Uterus (tissue), 2 donors: ENCODE measurements around the gene PRIMPOL.

Experiments
- POLR2A ChIP-seq, 2 donors: fragments of 450-650 bp; IDR thresholded peaks; one replicate each; pipeline ENCODE4 v1.6.1; 2016; ENCODE audit warnings: antibody characterized with exemption in 2 of 2, mild to moderate bottlenecking in 1 of 2, moderate library complexity in 1 of 2
- TF ChIP-seq, protein P1 (sequence below), 4 experiments: fragments of 200-600 bp in 2 of 4; fragments of 450-650 bp in 2 of 4; sonication (generic) in 2 of 4; IDR thresholded peaks; one replicate each; pipeline ENCODE4 v1.5.1; 2016 to 2019; ENCODE audit warnings: antibody characterized with exemption in 4 of 4, mild to moderate bottlenecking in 2 of 4, moderate library complexity in 1 of 4

DNA sequence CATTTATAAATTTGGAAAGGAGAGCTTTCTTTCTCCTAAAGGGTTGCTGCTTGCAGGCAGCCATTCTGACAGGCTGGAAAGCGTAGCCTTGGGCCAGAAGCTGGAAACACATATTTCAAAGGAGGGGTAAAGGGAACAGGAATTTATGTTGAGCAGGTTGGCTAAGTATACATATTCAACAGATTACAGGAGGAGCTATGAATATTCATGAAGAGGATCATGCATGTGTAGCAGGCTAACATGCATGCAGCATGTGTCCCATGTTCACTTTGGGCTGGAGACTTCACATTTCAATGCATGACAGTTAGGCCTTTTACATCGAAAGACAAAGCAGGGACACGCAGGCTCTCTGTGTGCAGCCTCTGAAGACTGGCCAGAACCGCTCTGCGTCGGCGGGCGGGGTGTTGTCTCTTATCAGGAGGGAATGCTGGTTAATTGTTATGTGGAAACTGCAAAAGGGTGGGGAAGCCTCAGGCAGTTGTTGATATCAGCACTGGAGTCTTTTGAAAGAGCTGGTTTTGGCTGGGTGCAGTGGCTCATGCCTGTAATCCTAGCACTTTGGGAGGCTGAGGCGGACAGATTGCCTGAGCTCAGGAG, 31.8 kb upstream of the PRIMPOL start:
- TF ChIP-seq, protein P1, sequence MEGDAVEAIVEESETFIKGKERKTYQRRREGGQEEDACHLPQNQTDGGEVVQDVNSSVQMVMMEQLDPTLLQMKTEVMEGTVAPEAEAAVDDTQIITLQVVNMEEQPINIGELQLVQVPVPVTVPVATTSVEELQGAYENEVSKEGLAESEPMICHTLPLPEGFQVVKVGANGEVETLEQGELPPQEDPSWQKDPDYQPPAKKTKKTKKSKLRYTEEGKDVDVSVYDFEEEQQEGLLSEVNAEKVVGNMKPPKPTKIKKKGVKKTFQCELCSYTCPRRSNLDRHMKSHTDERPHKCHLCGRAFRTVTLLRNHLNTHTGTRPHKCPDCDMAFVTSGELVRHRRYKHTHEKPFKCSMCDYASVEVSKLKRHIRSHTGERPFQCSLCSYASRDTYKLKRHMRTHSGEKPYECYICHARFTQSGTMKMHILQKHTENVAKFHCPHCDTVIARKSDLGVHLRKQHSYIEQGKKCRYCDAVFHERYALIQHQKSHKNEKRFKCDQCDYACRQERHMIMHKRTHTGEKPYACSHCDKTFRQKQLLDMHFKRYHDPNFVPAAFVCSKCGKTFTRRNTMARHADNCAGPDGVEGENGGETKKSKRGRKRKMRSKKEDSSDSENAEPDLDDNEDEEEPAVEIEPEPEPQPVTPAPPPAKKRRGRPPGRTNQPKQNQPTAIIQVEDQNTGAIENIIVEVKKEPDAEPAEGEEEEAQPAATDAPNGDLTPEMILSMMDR (IDR thresholded peaks at IDR 0.05) = no peak
- TF ChIP-seq POLR2A (IDR thresholded peaks at IDR 0.05) = no peak
